ENCODE data around the gene FAM53B.
A peak's percentile ranks its signal among the peaks of the same experiment; 100 is the strongest.

The FAM53B gene

GRCh38 chr10:124725791-124726190, 18.4 kb downstream of the FAM53B start:
- FAIRE-seq, result no peak

- no peak for FAIRE-seq
Observed at GRCh38 chr10:124725171-124725631, 19.0 kb downstream of the FAM53B start.

DNA sequence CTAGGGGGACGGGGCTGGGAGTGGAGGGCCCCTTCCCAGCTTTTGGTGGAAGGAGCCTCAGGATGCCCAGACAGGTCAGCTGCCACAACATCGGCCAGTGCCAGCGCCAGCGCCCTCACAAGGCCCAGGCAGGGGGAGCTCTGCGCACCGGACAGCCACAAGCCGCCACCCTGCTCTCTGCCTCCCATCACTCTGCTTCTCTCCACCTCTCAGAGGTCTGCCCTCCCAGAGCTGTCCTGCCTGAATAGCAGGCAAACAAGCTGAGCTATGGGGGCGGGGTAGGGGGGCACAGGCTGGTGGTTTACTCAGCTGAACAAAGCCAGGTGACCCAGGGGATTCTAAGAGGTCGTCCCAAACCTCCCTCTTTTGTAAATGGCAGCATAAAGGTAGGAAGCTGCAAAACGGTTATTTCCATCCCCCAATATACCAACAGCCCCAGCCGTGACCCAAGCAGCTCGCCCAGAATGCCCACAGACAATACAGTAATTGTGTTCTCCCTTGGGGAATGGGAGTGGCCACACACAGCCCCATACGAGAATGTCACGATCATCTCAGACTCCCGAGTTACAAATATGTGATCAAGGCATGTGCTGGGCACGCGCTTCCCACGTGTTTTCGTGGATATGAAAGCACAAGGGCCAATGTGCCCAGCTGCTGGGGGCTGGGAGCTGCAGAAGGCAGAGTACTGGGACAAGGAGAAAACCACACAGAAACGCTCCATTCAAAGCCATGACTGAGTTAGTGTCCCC, 19.7 kb downstream of the FAM53B start:
- no peak for FAIRE-seq

DNA sequence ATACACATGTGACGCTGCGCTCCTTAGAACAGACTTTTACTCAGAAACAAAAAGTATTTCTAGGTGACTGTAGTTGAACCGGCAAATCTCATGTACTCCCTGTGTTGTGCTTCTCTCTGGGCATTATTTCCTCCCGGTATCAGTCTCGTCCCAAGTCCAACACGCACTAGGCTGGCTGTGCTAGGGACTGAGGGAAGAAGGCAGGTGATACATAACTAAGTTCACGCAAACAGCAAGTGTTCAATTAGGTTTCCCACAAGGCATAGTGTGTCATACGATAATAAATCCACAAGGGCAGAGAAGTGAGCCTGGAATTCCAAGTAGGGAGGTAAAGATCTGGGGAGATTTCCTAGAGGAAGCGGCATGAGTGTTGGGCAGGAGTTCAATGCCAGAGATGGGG, 20.4 kb downstream of the FAM53B start:
- FAIRE-seq, result no peak

GRCh38 chr10:124722798-124723783, 21.1 kb downstream of the FAM53B start:
- FAIRE-seq, result no peak

- no peak for FAIRE-seq
Observed at GRCh38 chr10:124721330-124722045, 22.7 kb downstream of the FAM53B start.

- FAIRE-seq, result no peak
Observed at GRCh38 chr10:124719213-124719851, 24.8 kb downstream of the FAM53B start.

GRCh38 chr10:124717911-124718741, 26.1 kb downstream of the FAM53B start:
- no peak for FAIRE-seq

GRCh38 chr10:124717041-124717757, 27.0 kb downstream of the FAM53B start:
- no peak for FAIRE-seq

DNA sequence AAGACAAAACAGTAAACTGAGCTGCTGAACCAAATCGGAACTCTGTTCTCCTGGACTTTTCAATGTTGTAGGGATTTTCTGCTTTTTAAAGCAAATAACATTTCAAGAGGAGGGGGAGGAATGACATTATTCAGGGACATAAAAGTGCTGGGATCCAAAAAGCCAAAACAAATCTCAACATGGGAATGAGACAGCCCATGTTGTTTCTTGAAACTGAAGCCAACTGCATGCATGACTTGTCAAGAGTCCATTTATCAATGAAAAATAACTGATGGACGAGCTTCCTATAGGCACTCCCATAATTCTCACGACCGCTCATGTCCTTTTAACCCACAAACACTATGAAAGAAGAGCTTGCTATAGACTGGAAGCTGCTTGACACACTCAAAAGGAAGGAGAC, 27.8 kb downstream of the FAM53B start:
- no peak for FAIRE-seq

- FAIRE-seq, result no peak
Observed at GRCh38 chr10:124715439-124715838, 28.7 kb downstream of the FAM53B start.

- FAIRE-seq, result no peak
Observed at GRCh38 chr10:124713679-124714255, 30.4 kb downstream of the FAM53B start.

DNA sequence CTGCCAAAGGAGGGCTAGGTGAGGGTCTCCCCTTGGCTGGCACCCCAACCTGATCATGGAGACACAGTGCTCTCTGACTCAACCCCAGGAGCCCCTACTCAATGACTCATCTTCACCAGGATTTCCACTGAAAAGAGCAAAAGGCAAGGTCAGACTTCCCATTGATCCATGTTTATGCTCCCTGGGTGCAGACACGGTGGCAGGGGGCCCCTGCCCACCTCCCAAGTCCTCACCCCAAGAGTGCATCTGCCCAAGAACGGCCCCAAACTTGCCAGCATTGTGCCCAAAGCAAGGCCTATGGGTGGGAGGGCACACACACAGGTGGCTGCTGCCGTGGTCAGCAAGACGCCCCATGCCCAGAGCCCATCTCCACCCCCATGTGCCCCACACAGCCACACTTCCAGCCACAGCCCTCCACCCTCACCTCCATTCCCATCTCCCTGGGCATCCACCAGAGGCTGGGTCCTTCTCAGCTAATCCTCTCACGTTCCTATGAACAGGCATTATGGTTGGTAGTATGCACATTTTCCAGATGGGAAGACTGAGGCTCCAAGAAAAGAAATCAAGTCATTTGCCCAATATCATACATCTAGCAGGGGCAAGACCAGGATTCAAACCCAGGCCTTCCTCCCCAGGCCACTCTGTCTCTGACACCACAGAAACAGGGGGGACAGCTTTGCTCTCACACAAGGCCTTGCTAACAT, 31.3 kb downstream of the FAM53B start:
- no peak for FAIRE-seq

DNA sequence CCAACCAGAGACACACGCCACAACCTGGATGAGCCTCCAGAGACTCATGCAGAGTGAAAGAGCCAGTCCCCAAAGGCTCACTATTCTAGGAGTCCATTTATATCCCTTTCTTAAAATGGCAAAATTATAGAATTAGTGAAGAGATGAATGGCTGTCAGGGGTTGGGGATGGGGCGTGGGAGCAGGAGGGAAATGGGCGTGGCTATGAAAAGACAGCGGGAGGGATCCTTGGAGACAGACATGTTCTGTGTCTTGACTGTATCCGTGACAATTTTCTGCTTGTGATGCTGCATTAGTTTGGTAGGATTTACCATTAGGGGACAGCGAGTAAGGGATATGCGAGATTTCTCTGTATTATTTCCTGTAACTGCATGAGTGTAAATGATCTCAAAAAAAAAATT, 33.0 kb downstream of the FAM53B start:
- FAIRE-seq, result no peak

GRCh38 chr10:124710266-124710881, 33.8 kb downstream of the FAM53B start:
- no peak for FAIRE-seq

DNA sequence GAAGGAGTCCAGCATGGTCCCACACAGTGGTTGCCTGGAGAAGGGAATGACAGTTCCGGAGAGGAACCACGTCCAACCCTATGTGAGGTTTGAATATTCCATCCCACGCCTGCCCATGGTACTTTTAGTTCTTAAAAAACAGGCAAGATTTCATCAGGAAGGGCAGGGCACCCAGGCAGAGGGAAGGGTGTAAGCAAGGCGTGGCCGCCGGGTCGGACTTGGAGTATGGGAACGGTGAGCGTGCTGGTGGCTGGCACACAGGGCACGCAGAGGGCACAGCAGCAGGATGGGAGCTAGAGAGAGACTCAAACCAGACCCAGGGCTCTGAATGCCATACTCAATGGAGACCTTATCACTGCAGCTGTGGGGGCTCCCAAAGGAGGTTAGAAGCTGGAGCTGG, 34.3 kb downstream of the FAM53B start:
- FAIRE-seq, result no peak

GRCh38 chr10:124708922-124709520, 35.2 kb downstream of the FAM53B start:
- no peak for FAIRE-seq

DNA sequence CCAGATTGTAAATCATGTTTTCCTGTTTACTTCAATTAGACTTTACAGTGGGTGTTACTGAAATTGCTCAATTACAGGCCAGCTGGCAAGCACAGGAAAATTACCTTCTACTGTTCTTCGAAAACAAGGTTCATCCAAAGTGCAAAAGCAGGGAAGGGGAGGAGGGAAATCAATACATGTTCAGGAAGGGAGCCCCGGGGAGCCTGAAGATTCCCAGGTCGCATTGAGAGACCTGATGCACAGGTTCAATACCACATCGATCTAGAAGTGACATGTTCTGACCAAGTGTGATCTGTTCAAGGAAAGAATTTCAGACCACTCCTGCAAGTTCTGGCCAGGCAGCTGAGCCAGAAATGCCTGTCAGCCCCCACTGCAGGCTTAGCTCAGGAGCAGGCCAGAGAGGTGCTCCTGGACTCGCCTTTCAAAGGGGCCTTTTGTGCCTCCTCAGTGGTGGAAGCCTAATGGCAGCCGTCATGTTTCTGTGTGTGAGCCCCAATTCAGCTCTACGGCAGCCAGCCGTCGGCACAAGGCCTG, 35.9 kb downstream of the FAM53B start:
- peak; percentile 82 for FAIRE-seq

DNA sequence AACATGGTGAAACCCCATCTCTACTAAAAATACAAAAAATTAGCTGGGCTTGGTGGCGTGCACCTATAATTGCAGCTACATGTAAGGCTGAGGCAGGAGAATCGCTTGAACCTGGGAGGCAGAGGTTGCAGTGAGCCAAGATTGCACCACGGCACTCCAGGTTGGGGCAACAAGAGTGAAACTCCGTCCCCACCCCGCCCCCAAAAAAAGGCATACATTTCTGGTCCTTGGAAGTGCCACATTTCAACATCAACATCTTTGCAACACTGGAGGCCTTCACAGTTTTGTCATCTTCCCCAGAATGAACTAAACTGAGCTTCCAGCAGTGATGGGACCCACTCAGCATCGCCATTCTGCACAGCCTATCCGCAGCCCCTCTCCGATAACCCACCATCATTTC, 36.6 kb downstream of the FAM53B start:
- no peak for FAIRE-seq

Data from islet of Langerhans (tissue), 1 donor.